ENCODE results near the gene SYMPK. TPM values are rescaled to one million over a fixed set of nuclear protein-coding genes. Genes with fewer than 3 reads are reported as not detected.

SYMPK gene
- total RNA-seq, 4 donors from 2014 or later = 15.7 to 50.5 (median 28.8) TPM

- TF ChIP-seq CTCF (IDR thresholded peaks at IDR 0.05; ENCODE audit: low read depth) = no peak
These were observed 15.3 kb downstream of the SYMPK start for GRCh38 chr19:45847663-45848062.

- TF ChIP-seq CTCF (IDR thresholded peaks at IDR 0.05; ENCODE audit: low read depth) = no peak
These were observed 20.7 kb downstream of the SYMPK start for GRCh38 chr19:45842198-45842597.

GRCh38 chr19:45834970-45835369 lies 28.0 kb downstream of the SYMPK start:
- no peak for TF ChIP-seq CTCF (IDR thresholded peaks at IDR 0.05; ENCODE audit: low read depth)

GRCh38 chr19:45828945-45829344 lies 34.0 kb downstream of the SYMPK start:
- no peak for TF ChIP-seq CTCF (IDR thresholded peaks at IDR 0.05; ENCODE audit: low read depth)

GRCh38 chr19:45828523-45828922 lies 34.4 kb downstream of the SYMPK start:
- no peak for TF ChIP-seq CTCF (IDR thresholded peaks at IDR 0.05; ENCODE audit: low read depth)

- TF ChIP-seq CTCF (IDR thresholded peaks at IDR 0.05; ENCODE audit: low read depth) = no peak
These were observed 35.4 kb downstream of the SYMPK start for GRCh38 chr19:45827459-45828093.

- no peak for TF ChIP-seq CTCF (IDR thresholded peaks at IDR 0.05; ENCODE audit: low read depth)
These were observed 36.0 kb downstream of the SYMPK start for GRCh38 chr19:45826934-45827333.
